Panc1 (cell line): ENCODE data around the gene NOL11. TPM values are rescaled to one million over a fixed set of nuclear protein-coding genes. Genes with fewer than 3 reads are reported as not detected.

Source experiments
- ATAC-seq: fragments of 200-7000 bp; cut with Tn5 transposase; 2 replicates; pipeline ENCODE4 v1.9.1; 2020; ENCODE audit warnings: mild to moderate bottlenecking, moderate library complexity
- BruUV-seq: library from RNA; stranded (reverse); fragments of 400-500 nt; replicated peaks from 2 replicates; lab custom pipeline; 2021; lab: Mats Ljungman, UMichigan
- CTCF ChIA-PET: fragments of 300-600 bp; sonication (Branson Sonifier 250); formaldehyde crosslinking; loops from one replicate; lab custom pipeline; 2022; ENCODE audit warnings: antibody characterized with exemption; lab: Charles Lee
- POLR2A ChIA-PET: fragments of 300-600 bp; sonication (Branson Sonifier 250); formaldehyde crosslinking; loops from one replicate; lab custom pipeline; 2022; ENCODE audit warnings: antibody characterized with exemption; lab: Charles Lee
- DNase-seq: peaks from one replicate; pipeline ENCODE4 v3.0.0-alpha.2; 2010; ENCODE audit warnings: low read depth, low spot score
- H3K27ac ChIP-seq: 2 replicates; pipeline ENCODE4 v1.5.1; 2011; ENCODE audit warnings: mild to moderate bottlenecking, low read length, inconsistent platforms
- H3K27me3 ChIP-seq: fragments of 200-500 bp; sonication (Bioruptor generic); 2 replicates; pipeline ENCODE4 v1.6.0; 2014; ENCODE audit warnings: low read length, inconsistent platforms; ENCODE audit not compliant: control insufficient read depth, insufficient read depth
- H3K36me3 ChIP-seq: fragments of 200-500 bp; sonication (Bioruptor generic); 2 replicates; pipeline ENCODE4 v1.5.1; 2014; ENCODE audit warnings: inconsistent platforms, mild to moderate bottlenecking, low read length, moderate library complexity; ENCODE audit not compliant: control insufficient read depth, insufficient read depth
- H3K4me1 ChIP-seq: 2 replicates; pipeline ENCODE4 v1.5.1; 2011; ENCODE audit warnings: inconsistent platforms, mild to moderate bottlenecking, low read length, moderate library complexity; ENCODE audit not compliant: control insufficient read depth, insufficient read depth
- H3K4me3 ChIP-seq, 2 experiments: 2 replicates each; pipeline ENCODE4 v1.5.1; 2011 to 2012; ENCODE audit warnings: low read depth in 2 of 2, low read length in 2 of 2, mild to moderate bottlenecking in 2 of 2, inconsistent platforms in 1 of 2, moderate library complexity in 1 of 2
- H3K9me3 ChIP-seq: fragments of 200-500 bp; sonication (Bioruptor generic); 2 replicates; pipeline ENCODE4 v1.5.1; 2014; ENCODE audit warnings: low read depth, mild to moderate bottlenecking, inconsistent platforms, low read length, moderate library complexity; ENCODE audit not compliant: control insufficient read depth, insufficient read depth
- POLR2AphosphoS5 ChIP-seq: IDR thresholded peaks from 2 replicates; pipeline ENCODE4 v1.6.1; 2012; ENCODE audit warnings: mild to moderate bottlenecking, low read depth, low read length, moderate library complexity
- REST ChIP-seq, 2 experiments: IDR thresholded peaks; 2 replicates each; pipeline ENCODE4 v1.6.1; 2011 to 2012; ENCODE audit warnings: low read depth in 2 of 2, control low read depth in 1 of 2, low read length in 1 of 2, mild to moderate bottlenecking in 1 of 2, moderate library complexity in 1 of 2; ENCODE audit not compliant: insufficient read depth in 1 of 2
- SIN3A ChIP-seq: IDR thresholded peaks from 2 replicates; pipeline ENCODE4 v1.6.1; 2012; ENCODE audit warnings: low read depth, mild to moderate bottlenecking, low read length, moderate library complexity, borderline replicate concordance; ENCODE audit not compliant: insufficient read depth
- TCF7L2 ChIP-seq: IDR thresholded peaks from 2 replicates; pipeline ENCODE4 v1.6.1; 2011; ENCODE audit warnings: mild to moderate bottlenecking, low read depth, low read length, inconsistent platforms
- in situ Hi-C: cut with HindIII; loops from 2 replicates; pipeline ENCODE4 v1.10.0; 2016; ENCODE audit warnings: low sequenced_read_pairs, low pct_unique_long_range_greater_than_20kb
- intact Hi-C: fragments of 100-400 bp; cut with micrococcal nuclease; formaldehyde crosslinking; loops from one replicate; pipeline ENCODE4 v1.10.0; 2022; ENCODE audit not compliant: unreplicated experiment
- total RNA-seq: library from RNA; stranded (reverse); gene quantifications from one replicate; pipeline ENCODE4 v1.2.1, GENCODE V29; 2021; ENCODE audit not compliant: unreplicated experiment
- TF ChIP-seq, protein P1 (sequence below): fragments of 450-650 bp; IDR thresholded peaks from 2 replicates; pipeline ENCODE4 v1.5.1; 2017; ENCODE audit warnings: mild to moderate bottlenecking

The NOL11 gene
- total RNA-seq, 1 experiment from 2014 or later = 41.0 TPM

- POLR2A ChIA-PET = interaction anchor here (0.6 kb wide), 1 partner anchor 452 kb away, joined by 3 read pairs; no protein-coding TSS in a partner anchor
Measured at GRCh38 chr17:67676305-67676704, 41.4 kb upstream of the NOL11 start.

GRCh38 chr17:67678414-67678813 lies 39.3 kb upstream of the NOL11 start:
- in situ Hi-C loops = no loop called here
- H3K27ac ChIP-seq = no peak overlapping the region
- no peaks in the 10 kb centered on the region for H3K36me3 ChIP-seq
- intact Hi-C loops = no loop called here
- no peaks in the 10 kb centered on the region for H3K27me3 ChIP-seq
- ATAC-seq = no peak
- POLR2A ChIA-PET = no interaction called here
- H3K4me3 ChIP-seq = no peak overlapping the region
- no peaks in the 10 kb centered on the region for H3K9me3 ChIP-seq
- BruUV-seq = no TSS peak
- CTCF ChIA-PET = no interaction called here
- no peak for DNase-seq
- no peak for TF ChIP-seq SIN3A
- TF ChIP-seq, protein P1, sequence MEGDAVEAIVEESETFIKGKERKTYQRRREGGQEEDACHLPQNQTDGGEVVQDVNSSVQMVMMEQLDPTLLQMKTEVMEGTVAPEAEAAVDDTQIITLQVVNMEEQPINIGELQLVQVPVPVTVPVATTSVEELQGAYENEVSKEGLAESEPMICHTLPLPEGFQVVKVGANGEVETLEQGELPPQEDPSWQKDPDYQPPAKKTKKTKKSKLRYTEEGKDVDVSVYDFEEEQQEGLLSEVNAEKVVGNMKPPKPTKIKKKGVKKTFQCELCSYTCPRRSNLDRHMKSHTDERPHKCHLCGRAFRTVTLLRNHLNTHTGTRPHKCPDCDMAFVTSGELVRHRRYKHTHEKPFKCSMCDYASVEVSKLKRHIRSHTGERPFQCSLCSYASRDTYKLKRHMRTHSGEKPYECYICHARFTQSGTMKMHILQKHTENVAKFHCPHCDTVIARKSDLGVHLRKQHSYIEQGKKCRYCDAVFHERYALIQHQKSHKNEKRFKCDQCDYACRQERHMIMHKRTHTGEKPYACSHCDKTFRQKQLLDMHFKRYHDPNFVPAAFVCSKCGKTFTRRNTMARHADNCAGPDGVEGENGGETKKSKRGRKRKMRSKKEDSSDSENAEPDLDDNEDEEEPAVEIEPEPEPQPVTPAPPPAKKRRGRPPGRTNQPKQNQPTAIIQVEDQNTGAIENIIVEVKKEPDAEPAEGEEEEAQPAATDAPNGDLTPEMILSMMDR = no peak
- TF ChIP-seq REST (IDR thresholded peaks at IDR 0.05; ENCODE audit: insufficient read depth in 1 of 2, low read depth in 2 of 2, low read length in 1 of 2) = no peak
- no peak for TF ChIP-seq POLR2AphosphoS5
- no peak for TF ChIP-seq TCF7L2
- no peaks in the 10 kb centered on the region for H3K4me1 ChIP-seq

More at GRCh38 chr17:67676305-67676704, 41.4 kb upstream of the NOL11 start:
- H3K9me3 ChIP-seq = no peaks in the 10 kb centered on the region
- H3K27ac ChIP-seq = no peak overlapping the region
- CTCF ChIA-PET = no interaction called here
- intact Hi-C loops = no loop called here
- H3K27me3 ChIP-seq = no peaks in the 10 kb centered on the region
- H3K4me3 ChIP-seq = no peak overlapping the region
- in situ Hi-C loops = no loop called here
- ATAC-seq (no peak), DNase-seq (no peak)
- TF ChIP-seq POLR2AphosphoS5 (no peak), TCF7L2 (no peak), SIN3A (no peak), REST (IDR thresholded peaks at IDR 0.05; ENCODE audit: insufficient read depth in 1 of 2, low read depth in 2 of 2, low read length in 1 of 2) (no peak)
- TF ChIP-seq, protein P1 = no peak
- no TSS peak for BruUV-seq
- no peaks in the 10 kb centered on the region for H3K4me1 ChIP-seq
- no peaks in the 10 kb centered on the region for H3K36me3 ChIP-seq
